Liver (tissue), 9 donors: ENCODE measurements around the gene ZFAND3. TPM values are rescaled to one million over a fixed set of nuclear protein-coding genes. Genes with fewer than 3 reads are reported as not detected.

Experiments
- DNase-seq: peaks from one replicate; pipeline ENCODE4 v3.0.0-alpha.2; 2017; ENCODE audit warnings: low spot score
- H3K27ac ChIP-seq, 2 donors: one replicate each; pipeline ENCODE4 v1.7.0; 2013; ENCODE audit warnings: inconsistent platforms in 2 of 2, low read length in 2 of 2, control low read depth in 1 of 2, low read depth in 1 of 2, mild to moderate bottlenecking in 1 of 2
- H3K27me3 ChIP-seq, 4 donors: one replicate each; pipeline versions ENCODE4 v1.6.1 to v1.7.0; 2013; ENCODE audit warnings: low read length in 3 of 4, inconsistent platforms in 1 of 4, mild to moderate bottlenecking in 1 of 4, moderate library complexity in 1 of 4; ENCODE audit not compliant: control insufficient read depth in 4 of 4, insufficient read depth in 4 of 4
- H3K36me3 ChIP-seq, 4 donors: one replicate each; pipeline versions ENCODE4 v1.6.1 to v1.7.0; 2013; ENCODE audit warnings: low read length in 3 of 4, mild to moderate bottlenecking in 3 of 4, low read depth in 1 of 4, moderate library complexity in 1 of 4; ENCODE audit not compliant: control insufficient read depth in 4 of 4, insufficient read depth in 3 of 4
- H3K4me1 ChIP-seq, 4 donors: one replicate each; pipeline versions ENCODE4 v1.6.1 to v1.7.0; 2013; ENCODE audit warnings: low read length in 3 of 4, mild to moderate bottlenecking in 3 of 4, moderate library complexity in 1 of 4; ENCODE audit not compliant: control insufficient read depth in 4 of 4, insufficient read depth in 4 of 4
- H3K4me3 ChIP-seq, 3 donors: one replicate each; pipeline versions ENCODE4 v1.6.1 to v1.7.0; 2013; ENCODE audit warnings: low read length in 3 of 3, control low read depth in 1 of 3, low read depth in 1 of 3, mild to moderate bottlenecking in 1 of 3
- H3K9ac ChIP-seq, 2 donors: one replicate each; pipeline ENCODE4 v1.7.0; 2013; ENCODE audit warnings: low read length in 2 of 2, mild to moderate bottlenecking in 2 of 2, moderate library complexity in 2 of 2, control low read depth in 1 of 2, low read depth in 1 of 2
- H3K9me3 ChIP-seq, 4 donors: one replicate each; pipeline versions ENCODE4 v1.6.1 to v1.7.0; 2013; ENCODE audit warnings: low read length in 3 of 4; ENCODE audit not compliant: control insufficient read depth in 4 of 4
- ATF3 ChIP-seq: IDR thresholded peaks from 2 replicates; pipeline ENCODE4 v1.6.1; 2016; ENCODE audit warnings: antibody characterized with exemption
- EGR1 ChIP-seq, 2 donors: IDR thresholded peaks; 2 replicates each; pipeline ENCODE4 v1.6.1; 2016 to 2018; ENCODE audit warnings: antibody characterized with exemption in 2 of 2, low read depth in 2 of 2
- FOXA1 ChIP-seq: IDR thresholded peaks from 2 replicates; pipeline ENCODE4 v1.6.1; 2016; ENCODE audit warnings: antibody characterized with exemption
- FOXA2 ChIP-seq: IDR thresholded peaks from 2 replicates; pipeline ENCODE4 v1.6.1; 2016; ENCODE audit warnings: antibody characterized with exemption
- GABPA ChIP-seq, 2 donors: IDR thresholded peaks in 1 of 2; conservative IDR thresholded peaks in 1 of 2; 2 replicates each; pipeline ENCODE4 v1.6.1; 2016; ENCODE audit warnings: antibody characterized with exemption in 2 of 2, mild to moderate bottlenecking in 1 of 2, moderate library complexity in 1 of 2
- HNF4A ChIP-seq, 2 donors: conservative IDR thresholded peaks; 2 replicates each; pipeline ENCODE4 v1.6.1; 2016; ENCODE audit warnings: antibody characterized with exemption in 2 of 2, mild to moderate bottlenecking in 2 of 2
- JUND ChIP-seq, 2 donors: IDR thresholded peaks; 2 replicates each; pipeline ENCODE4 v1.6.1; 2016; ENCODE audit warnings: antibody characterized with exemption in 2 of 2
- NR2F2 ChIP-seq: IDR thresholded peaks from 2 replicates; pipeline ENCODE4 v1.6.1; 2016; ENCODE audit warnings: antibody characterized with exemption
- RAD21 ChIP-seq, 2 donors: IDR thresholded peaks; 2 replicates each; pipeline ENCODE4 v1.6.1; 2016; ENCODE audit warnings: antibody characterized with exemption in 2 of 2, mild to moderate bottlenecking in 2 of 2
- SP1 ChIP-seq: IDR thresholded peaks from 2 replicates; pipeline ENCODE4 v1.6.1; 2018; ENCODE audit warnings: antibody characterized with exemption, mild to moderate bottlenecking
- TAF1 ChIP-seq: conservative IDR thresholded peaks from 2 replicates; pipeline ENCODE4 v1.6.1; 2016; ENCODE audit warnings: antibody characterized with exemption, mild to moderate bottlenecking
- YY1 ChIP-seq: IDR thresholded peaks from 2 replicates; pipeline ENCODE4 v1.6.1; 2016; ENCODE audit warnings: antibody characterized with exemption, mild to moderate bottlenecking
- ZBTB33 ChIP-seq: IDR thresholded peaks from 2 replicates; pipeline ENCODE4 v1.6.1; 2016; ENCODE audit warnings: antibody characterized with exemption
- WGBS: extraction: QIAGEN DNeasy Blood & Tissue Kit; methylation state at CpG from one replicate; pipeline ENCODE4 v1.1.7; 2013; 5-methylcytosine and 5-hydroxymethylcytosine counted together
- polyA plus RNA-seq, 2 donors: library from polyadenylated mRNA; stranded (reverse) in 1 of 2; unstranded in 1 of 2; fragments of 200-250 nt in 1 of 2; fragments of >200 nt in 1 of 2; fragmentation: Nextera tagmentation in 1 of 2; extraction: Ambion mirVana in 1 of 2; gene quantifications; one replicate each; pipeline versions ENCODE4 v1.2.1 to v1.2.3, GENCODE V29; 2013 to 2015
- total RNA-seq, 2 donors: library from RNA; depleted of rRNA; stranded (reverse); fragments of >200 nt; gene quantifications; one replicate each; pipeline ENCODE4 v1.2.3, GENCODE V29; 2014
- donor health status: healthy.
- donor health status: healthy.
- donor health status: healthy.
- donor health status: healthy.
- donor health status: healthy.

ZFAND3 gene
- total and polyA plus RNA-seq, 4 donors: 7.7 to 37.5 (median 23.1) TPM

- TF ChIP-seq ZBTB33: no peak
- TF ChIP-seq YY1: no peak
- no peak for TF ChIP-seq FOXA2
- no peak for TF ChIP-seq ATF3
- no peak for TF ChIP-seq TAF1
- TF ChIP-seq RAD21 (IDR thresholded peaks at IDR 0.05): no peak
These were observed 101.1 kb downstream of the ZFAND3 start (continued) for GRCh38 chr6:37920667-37921066.

GRCh38 chr6:37922563-37922962 lies 103.0 kb downstream of the ZFAND3 start:
- WGBS: 97% methylated on average over 1 of the region's 1 CpG
- Histone ChIP-seq H3K4me1 (peaks cover 5 to 14% (median 10%) of the 10 kb centered on the region in 4 donors), H3K4me3 (no peak overlapping the region), H3K9ac (no peak overlapping the region), H3K27me3 (no peaks in the 10 kb centered on the region), H3K9me3 (no peaks in the 10 kb centered on the region), H3K27ac (no peak overlapping the region), H3K36me3 (no peaks in the 10 kb centered on the region)
- DNase-seq: no peak
- TF ChIP-seq GABPA (IDR thresholded peaks at IDR 0.05 in 1 of 2, conservative IDR thresholded peaks at IDR 0.05 in 1 of 2): no peak
- no peak for TF ChIP-seq YY1
- TF ChIP-seq SP1: no peak
- no peak for TF ChIP-seq FOXA1
- no peak for TF ChIP-seq ATF3
- TF ChIP-seq JUND (IDR thresholded peaks at IDR 0.05): no peak
- no peak for TF ChIP-seq FOXA2
- TF ChIP-seq ZBTB33: no peak
- no peak for TF ChIP-seq TAF1
- TF ChIP-seq NR2F2: no peak
- TF ChIP-seq HNF4A (conservative IDR thresholded peaks at IDR 0.05): no peak
- no peak for TF ChIP-seq RAD21 (IDR thresholded peaks at IDR 0.05)
- no peak for TF ChIP-seq EGR1 (IDR thresholded peaks at IDR 0.05; ENCODE audit: low read depth in 2 of 2)

GRCh38 chr6:37923514-37923913 lies 104.0 kb downstream of the ZFAND3 start:
- TF ChIP-seq ZBTB33 (no peak), FOXA1 (no peak)
- no peaks in the 10 kb centered on the region for H3K36me3 ChIP-seq
- H3K27ac ChIP-seq: no peak overlapping the region
- H3K4me3 ChIP-seq: no peak overlapping the region
- no peak for DNase-seq
- H3K4me1 ChIP-seq: peaks cover 5 to 14% (median 10%) of the 10 kb centered on the region in 4 donors
- H3K9me3 ChIP-seq: no peaks in the 10 kb centered on the region
- H3K27me3 ChIP-seq: no peaks in the 10 kb centered on the region
- H3K9ac ChIP-seq: no peak overlapping the region
